ENCODE data around the gene AGPAT2.
A peak's percentile ranks its signal among the peaks of the same experiment; 100 is the strongest.

AGPAT2 gene

GRCh38 chr9:136700959-136701667 lies 13.9 kb upstream of the AGPAT2 start:
- peak; percentile 51 to 74 for DNase-seq

DNA sequence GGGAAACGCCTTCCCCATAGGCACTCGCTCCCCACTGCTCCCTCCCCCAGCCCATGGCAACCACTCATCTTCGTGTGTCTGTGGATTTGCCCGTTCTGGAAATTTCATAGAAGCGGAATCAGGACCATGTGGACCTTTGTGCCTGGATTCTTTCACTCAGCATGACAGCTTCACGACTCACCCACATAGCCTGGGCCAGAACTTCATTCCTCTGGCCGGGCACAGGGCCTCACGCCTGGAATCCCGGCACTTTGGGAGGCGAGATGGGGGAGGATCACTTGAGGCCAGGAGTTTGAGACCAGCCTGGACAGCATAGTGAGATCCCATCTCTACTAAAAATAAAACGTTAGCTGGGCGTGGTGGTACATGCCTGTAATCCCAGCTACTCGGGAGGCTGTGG lies 13.0 kb upstream of the AGPAT2 start:
- DNase-seq: no peak

DNA sequence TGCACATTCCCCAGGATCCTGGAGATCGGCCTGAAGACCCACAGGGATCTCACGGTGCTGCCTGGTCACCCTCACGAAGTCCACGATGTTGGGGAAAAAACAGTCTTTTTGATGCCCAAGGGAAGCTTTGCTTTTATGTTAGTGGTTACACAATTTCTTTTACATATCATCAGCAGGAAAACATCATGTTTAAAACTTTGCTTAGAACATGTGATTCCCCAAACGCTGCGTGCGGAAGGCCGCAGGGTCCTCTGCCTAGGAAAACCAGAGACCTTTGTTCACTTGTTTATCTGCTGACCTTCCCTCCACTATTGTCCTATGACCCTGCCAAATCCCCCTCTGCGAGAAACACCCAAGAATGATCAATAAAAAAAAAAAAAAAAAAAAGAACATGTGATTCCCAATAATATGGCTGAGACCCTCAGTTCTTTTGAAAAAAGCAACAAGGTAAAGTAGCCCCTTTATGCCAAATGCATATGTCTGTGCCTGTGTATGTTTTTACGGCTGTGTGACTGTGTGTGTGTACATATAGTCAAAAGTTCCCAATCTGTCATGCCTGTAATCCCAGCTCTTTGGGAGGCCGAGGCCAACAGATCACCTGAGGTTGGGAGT lies 11.5 kb upstream of the AGPAT2 start:
- DNase-seq: no peak

- DNase-seq: peak in 1 of 2 donors; percentile 40
Measured at GRCh38 chr9:136697821-136698526, 10.7 kb upstream of the AGPAT2 start.

GRCh38 chr9:136697146-136697820 lies 10.0 kb upstream of the AGPAT2 start:
- DNase-seq: no peak

DNA sequence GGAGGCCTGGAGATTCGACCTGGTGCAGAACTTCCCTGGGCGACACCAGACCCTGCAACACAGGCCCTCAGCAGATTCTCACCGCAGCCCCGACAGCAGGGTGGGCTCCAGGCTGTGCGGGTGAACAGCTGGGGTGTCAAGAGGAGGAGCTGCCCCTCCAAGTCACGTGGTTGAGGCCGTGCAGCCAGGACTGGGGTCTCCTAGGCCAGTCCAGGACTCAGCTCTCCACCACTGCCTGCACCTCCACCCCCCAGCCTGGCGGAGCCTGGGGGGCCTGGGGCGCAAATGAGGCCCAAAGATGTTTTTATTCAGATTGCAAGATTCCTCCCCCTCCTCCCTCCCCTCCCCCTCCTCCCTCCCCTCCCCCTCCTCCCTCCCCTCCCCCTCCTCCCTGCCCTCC lies 9.2 kb upstream of the AGPAT2 start:
- no peak for DNase-seq

- DNase-seq: no peak
Measured at GRCh38 chr9:136695955-136696354, 8.7 kb upstream of the AGPAT2 start.

- DNase-seq: no peak
Measured at GRCh38 chr9:136695435-136695895, 8.2 kb upstream of the AGPAT2 start.

GRCh38 chr9:136694872-136695247 lies 7.6 kb upstream of the AGPAT2 start:
- no peak for DNase-seq

- peak; percentile 20 to 48 for DNase-seq
Measured at GRCh38 chr9:136694163-136694871, 7.1 kb upstream of the AGPAT2 start.

- DNase-seq: no peak
Measured at GRCh38 chr9:136693490-136694162, 6.4 kb upstream of the AGPAT2 start.

DNA sequence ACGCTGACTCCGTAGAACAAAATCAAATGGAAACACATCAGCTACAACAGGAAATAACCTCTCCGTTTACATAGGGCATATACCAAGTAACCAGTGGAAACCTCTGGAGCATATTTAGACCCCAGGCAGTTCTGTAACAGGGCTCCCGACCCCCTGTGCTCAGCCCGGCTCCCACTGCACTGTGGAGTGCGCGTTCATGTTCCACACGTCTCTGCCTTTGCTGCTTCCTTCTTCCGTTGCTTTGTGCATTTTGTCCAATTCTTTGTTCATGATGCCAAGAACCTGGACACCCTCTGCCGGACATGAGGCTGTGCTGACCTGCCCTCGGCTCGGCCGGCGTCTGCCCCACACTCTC lies 5.9 kb upstream of the AGPAT2 start:
- no peak for DNase-seq

DNA sequence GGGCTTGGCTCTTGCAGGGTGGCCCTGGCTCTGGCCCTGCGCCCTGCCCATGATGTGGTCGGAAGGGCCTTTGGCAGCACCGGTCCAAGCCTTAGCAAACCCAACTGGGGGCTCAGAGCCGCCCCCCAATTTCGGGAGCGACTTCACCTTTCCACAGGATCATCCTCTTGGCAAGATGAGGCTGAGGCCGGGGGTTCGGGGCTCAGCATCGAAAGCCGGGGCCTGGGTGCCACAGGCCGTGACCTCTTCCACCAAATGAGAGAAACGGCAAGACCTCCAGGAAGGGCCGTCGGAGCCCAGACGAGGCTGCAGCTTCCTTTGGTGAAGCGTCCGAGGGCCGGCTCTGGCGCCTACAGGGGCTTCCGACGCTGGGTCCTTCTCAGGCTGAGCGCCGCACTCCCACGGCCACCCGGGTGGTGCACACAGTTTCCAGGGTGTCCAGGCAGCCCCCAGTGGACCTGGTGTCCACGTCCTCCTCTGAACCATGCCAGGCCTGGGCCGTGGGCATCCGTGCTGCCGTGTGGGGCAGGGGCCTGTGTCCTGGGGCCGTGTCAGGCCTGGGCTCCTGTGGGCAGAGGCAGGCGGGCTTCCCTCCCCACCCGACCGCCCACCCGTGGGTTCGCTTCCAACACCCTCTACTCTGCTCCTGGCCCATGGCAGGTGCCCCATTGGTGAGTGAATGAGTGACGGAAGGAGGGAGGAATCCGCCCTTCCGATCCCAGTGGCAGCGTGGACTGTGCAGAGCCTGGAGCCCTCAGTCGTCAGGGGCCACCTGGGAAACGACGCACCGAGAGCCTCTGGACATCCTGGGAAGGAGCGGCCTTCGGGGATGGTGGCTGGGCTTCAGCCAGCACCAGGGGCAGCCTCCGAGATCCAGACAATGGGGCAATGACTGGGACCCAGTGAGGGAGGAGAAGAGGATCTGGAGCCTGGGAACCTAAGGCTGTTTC lies 5.2 kb upstream of the AGPAT2 start:
- no peak for DNase-seq

DNA sequence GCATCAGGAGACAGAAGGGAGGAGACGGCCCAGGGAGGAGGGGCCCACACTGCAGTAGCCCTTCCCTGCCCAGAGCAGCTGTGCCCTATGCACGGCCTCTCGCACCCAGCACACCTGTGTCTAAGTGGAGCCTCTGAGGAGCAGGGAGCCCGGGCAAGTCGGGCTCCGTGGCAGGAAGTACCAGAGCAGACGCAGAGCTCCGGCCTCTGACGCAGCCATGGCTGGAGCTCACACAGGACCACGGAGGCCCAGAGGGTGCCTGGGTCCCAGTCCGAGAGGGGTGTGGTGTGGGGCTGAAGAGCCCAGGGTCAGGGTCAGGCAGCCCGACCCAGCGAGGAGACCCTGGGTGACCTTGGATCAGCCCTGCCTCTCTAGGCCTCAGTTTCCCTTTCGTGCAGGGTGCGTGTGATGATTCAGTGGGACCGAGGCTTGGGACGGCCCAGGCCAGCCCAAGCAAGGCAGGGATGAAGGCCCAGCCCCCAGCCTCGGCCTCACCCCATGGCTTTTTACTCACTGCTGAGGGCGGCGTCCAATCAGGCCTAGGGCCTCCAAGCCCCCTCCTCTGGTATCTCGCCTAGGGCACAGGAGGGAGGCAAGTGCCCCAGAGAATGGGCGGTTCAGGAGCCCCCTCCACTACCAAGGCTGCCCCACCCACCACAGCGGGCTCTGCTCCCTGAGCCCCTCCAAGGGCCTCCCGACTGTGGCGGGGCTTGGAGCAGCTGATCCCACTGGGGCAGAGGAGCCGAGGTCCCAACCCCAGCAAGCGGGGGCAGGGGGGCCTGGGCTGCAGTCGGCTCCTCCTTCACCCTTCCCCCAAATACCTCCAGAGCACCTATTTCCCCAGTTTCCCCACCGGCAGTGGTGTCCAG lies 4.3 kb upstream of the AGPAT2 start:
- no peak for DNase-seq

- no peak for DNase-seq
Measured at GRCh38 chr9:136690806-136691261, 3.6 kb upstream of the AGPAT2 start.

DNA sequence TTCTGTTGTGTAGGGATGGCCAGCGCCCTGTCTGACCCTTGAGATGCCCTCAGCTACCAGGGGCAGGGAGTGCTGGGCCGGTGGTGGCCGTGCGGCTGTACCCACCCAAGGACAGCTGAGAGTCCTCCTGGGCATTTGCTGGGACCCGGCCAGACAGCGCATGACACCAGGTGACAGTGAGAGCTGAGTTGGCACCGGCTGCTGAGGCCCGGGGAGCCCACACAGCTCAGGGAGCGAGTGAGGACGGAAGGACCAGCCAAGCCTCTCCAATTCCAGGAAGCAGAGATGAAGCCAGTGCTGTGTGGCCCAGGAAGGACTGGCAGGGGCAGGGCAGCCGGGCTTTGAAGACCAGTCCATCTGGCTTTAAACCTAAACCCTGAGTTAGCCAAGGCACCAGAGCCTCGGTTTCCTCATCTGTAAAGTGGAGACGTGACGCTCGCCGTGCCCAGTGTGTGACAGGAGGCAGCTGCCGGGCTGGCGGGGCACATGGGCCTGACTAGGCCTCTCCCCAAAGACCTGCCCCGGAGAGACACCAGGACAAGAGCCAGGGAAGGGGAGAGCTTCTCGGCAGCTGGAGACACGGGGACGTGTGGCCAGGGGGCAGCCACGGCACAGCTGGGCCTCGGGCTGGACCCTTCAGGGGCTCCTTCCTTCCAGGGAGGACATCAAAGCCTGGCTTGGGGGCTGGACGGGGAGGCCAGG lies 3.0 kb upstream of the AGPAT2 start:
- no peak for DNase-seq

DNA sequence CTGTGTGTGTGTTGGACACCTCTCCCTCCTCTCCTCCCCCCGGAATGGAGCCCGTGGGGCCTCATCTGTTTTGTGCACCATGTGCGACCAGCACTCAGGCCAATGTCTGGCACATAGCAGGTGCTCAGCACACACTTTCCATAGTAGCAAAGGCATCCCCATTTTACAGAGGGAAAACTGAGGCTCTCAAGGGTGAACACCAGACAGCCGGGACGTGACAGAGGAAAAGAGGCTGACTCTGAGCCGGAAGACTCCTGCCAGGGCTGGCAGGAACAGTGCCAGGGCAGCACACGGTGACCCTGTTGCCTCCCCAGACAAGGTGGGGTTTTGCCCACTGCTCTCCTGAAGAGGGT lies 1.8 kb upstream of the AGPAT2 start:
- no peak for DNase-seq

DNA sequence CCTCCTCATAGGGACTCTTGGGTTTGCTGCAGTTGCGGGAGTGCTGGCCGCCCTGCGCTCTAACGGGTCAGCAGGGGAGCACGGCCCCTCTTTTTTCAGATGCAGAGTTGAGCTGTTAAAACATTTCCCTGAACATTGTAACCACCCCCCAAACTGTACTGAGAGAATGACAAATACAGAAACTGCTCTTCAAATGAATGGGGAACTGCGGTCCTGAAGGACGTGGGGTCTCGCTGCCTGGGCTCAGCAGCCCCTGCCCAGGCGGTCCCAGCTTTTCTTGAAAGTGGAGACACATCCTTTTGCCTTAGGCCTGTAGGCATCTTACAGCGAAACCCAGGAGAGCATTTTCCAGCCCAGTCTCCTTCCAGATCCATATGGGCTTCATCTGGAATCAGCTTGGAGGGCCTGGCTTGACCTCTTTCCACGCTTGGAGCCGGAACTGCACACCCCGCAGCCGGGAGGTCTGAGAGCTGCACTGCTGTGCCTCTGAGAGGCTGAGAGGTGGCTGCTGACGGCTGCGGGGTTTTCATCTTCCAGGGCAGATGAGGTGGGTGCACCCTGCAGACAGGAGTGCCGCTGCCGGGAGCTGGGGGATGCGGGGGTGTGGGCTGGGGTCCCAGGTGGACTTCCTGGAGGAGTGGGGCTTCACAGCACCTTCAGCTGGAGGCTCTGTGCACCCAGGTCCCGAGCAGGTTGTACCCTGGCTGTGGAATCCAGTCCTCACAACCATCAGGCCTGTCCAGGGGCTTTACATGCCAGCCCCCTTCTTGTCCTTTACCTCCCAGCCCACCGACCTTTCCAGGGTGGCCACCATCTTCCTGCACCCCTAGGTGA lies 1.2 kb upstream of the AGPAT2 start:
- DNase-seq: no peak
